Endothelial cell of umbilical vein (primary cell): ENCODE measurements around the gene WDR41. TPM values are rescaled to one million over a fixed set of nuclear protein-coding genes. Genes with fewer than 3 reads are reported as not detected.

Source experiments
- BruUV-seq: library from RNA; stranded (reverse); fragments of 400-500 nt; replicated peaks from 2 replicates; lab custom pipeline; 2021; lab: Mats Ljungman, UMichigan
- CTCF ChIA-PET: fragments of 300-600, 350-600 bp; sonication (Branson Sonifier 250); formaldehyde crosslinking; loops from one replicate; lab custom pipeline; 2021; ENCODE audit warnings: antibody characterized with exemption, inconsistent platforms; lab: Charles Lee
- POLR2A ChIA-PET: fragments of 300-600, 350-600 bp; sonication (Branson Sonifier 250); formaldehyde crosslinking; loops from one replicate; lab custom pipeline; 2021; ENCODE audit warnings: antibody characterized with exemption, inconsistent platforms; lab: Charles Lee
- DNase-seq: peaks from one replicate; pipeline ENCODE4 v3.0.0-alpha.2; 2011; ENCODE audit warnings: low read depth, low spot score
- FAIRE-seq: peaks from 2 replicates; lab custom pipeline; 2011; peaks lifted over from hg19 to GRCh38; lab: Jason Lieb, UNC
- H2AFZ ChIP-seq: 2 replicates; pipeline ENCODE4 v1.6.0; 2012; ENCODE audit warnings: low read depth, low read length, control low read depth, inconsistent platforms
- H3K27ac ChIP-seq: 2 replicates; pipeline ENCODE4 v1.5.1; 2011; ENCODE audit warnings: low read depth, mild to moderate bottlenecking, control low read depth, low read length, moderate library complexity; ENCODE audit not compliant: insufficient read depth
- H3K27me3 ChIP-seq, 2 experiments: 2 replicates each; pipeline versions ENCODE4 v1.6.0 to v1.6.1; 2011; ENCODE audit warnings: low read length in 2 of 2, mixed read lengths in 1 of 2; ENCODE audit not compliant: control insufficient read depth in 2 of 2, insufficient read depth in 2 of 2
- H3K36me3 ChIP-seq, 2 experiments: 2 replicates in 1 of 2; 3 replicates in 1 of 2; pipeline ENCODE4 v1.5.1; 2011; ENCODE audit warnings: low read length in 2 of 2, mild to moderate bottlenecking in 1 of 2, moderate library complexity in 1 of 2; ENCODE audit not compliant: control insufficient read depth in 2 of 2, insufficient read depth in 2 of 2; ENCODE audit errors: extremely low read depth in 1 of 2
- H3K4me1 ChIP-seq: 3 replicates; pipeline ENCODE4 v1.5.1; 2011; ENCODE audit warnings: mild to moderate bottlenecking, low read length; ENCODE audit not compliant: control insufficient read depth, insufficient read depth; ENCODE audit errors: extremely low read depth
- H3K4me2 ChIP-seq: 2 replicates; pipeline ENCODE4 v1.6.1; 2011; ENCODE audit warnings: low read length, control low read depth, mixed read lengths; ENCODE audit not compliant: insufficient read depth
- H3K4me3 ChIP-seq, 3 experiments: fragments of 200-600 bp in 1 of 3; sonication (generic), shearing (Covaris generic) in 1 of 3; replicated peaks in 1 of 3; 2 replicates each; pipeline ENCODE4 v1.5.1; 2011 to 2016; ENCODE audit warnings: control low read depth in 3 of 3, low read length in 3 of 3, mild to moderate bottlenecking in 2 of 3, inconsistent platforms in 1 of 3, low read depth in 1 of 3, moderate library complexity in 1 of 3; ENCODE audit not compliant: insufficient read depth in 1 of 3
- H3K79me2 ChIP-seq: 2 replicates; pipeline ENCODE4 v1.6.0; 2012; ENCODE audit warnings: low read length, inconsistent platforms; ENCODE audit not compliant: control insufficient read depth, insufficient read depth
- H3K9ac ChIP-seq: replicated peaks from 2 replicates; pipeline ENCODE3; 2011; ENCODE audit warnings: low read length, control low read depth; ENCODE audit not compliant: insufficient read depth; ENCODE audit errors: extremely low read depth
- H3K9me1 ChIP-seq: replicated peaks from 3 replicates; pipeline ENCODE4 v1.6.0; 2011; ENCODE audit warnings: mild to moderate bottlenecking, low read length; ENCODE audit not compliant: control insufficient read depth, insufficient read depth; ENCODE audit errors: extremely low read depth
- H3K9me3 ChIP-seq: replicated peaks from 2 replicates; pipeline ENCODE4 v1.5.1; 2012; ENCODE audit warnings: low read length, inconsistent platforms; ENCODE audit not compliant: control insufficient read depth, insufficient read depth
- H4K20me1 ChIP-seq: replicated peaks from 2 replicates; pipeline ENCODE3; 2011; ENCODE audit warnings: mild to moderate bottlenecking, low read length; ENCODE audit not compliant: control insufficient read depth, insufficient read depth; ENCODE audit errors: extremely low read depth
- EZH2 ChIP-seq: IDR thresholded peaks from 2 replicates; pipeline ENCODE4 v1.6.1; 2012; ENCODE audit warnings: borderline replicate concordance, low read depth, mild to moderate bottlenecking, moderate library complexity, low read length, inconsistent platforms; ENCODE audit not compliant: severe bottlenecking
- FOS ChIP-seq: IDR thresholded peaks from 2 replicates; pipeline ENCODE4 v1.6.1; 2011; ENCODE audit warnings: mild to moderate bottlenecking, low read length, moderate library complexity, borderline replicate concordance; ENCODE audit not compliant: insufficient read depth
- GATA2 ChIP-seq: IDR thresholded peaks from 2 replicates; pipeline ENCODE4 v1.7.0; 2011; ENCODE audit warnings: low read depth, mild to moderate bottlenecking, moderate library complexity, mixed read lengths, low read length; ENCODE audit not compliant: insufficient read length, insufficient read depth
- JUN ChIP-seq: IDR thresholded peaks from 2 replicates; pipeline ENCODE4 v1.6.1; 2011; ENCODE audit warnings: borderline replicate concordance, low read depth; ENCODE audit not compliant: insufficient read length, insufficient read depth
- MYC ChIP-seq: IDR thresholded peaks from one replicate; pipeline ENCODE4 v1.6.1; 2011; ENCODE audit warnings: mild to moderate bottlenecking, low read depth, low read length
- POLR2A ChIP-seq: IDR thresholded peaks from 2 replicates; pipeline ENCODE4 v1.6.1; 2012; ENCODE audit warnings: low read depth, mild to moderate bottlenecking, control low read depth, low read length
- POLR2AphosphoS5 ChIP-seq: IDR thresholded peaks from 2 replicates; pipeline ENCODE4 v1.6.1; 2012; ENCODE audit warnings: low read depth, mild to moderate bottlenecking, control low read depth, low read length, moderate library complexity; ENCODE audit not compliant: insufficient read depth
- dilution Hi-C: fragments of 300-500 bp; cut with MboI; formaldehyde crosslinking; loops from one replicate; pipeline ENCODE4 v1.15.0; 2019; ENCODE audit warnings: low sequenced_read_pairs; ENCODE audit not compliant: extremely low pct_ligation_motif_present
- intact Hi-C: fragments of 100-400 bp; cut with micrococcal nuclease; formaldehyde crosslinking; loops from one replicate; pipeline ENCODE4 v1.10.0; 2022
- polyA plus RNA-seq, 4 experiments: library from polyadenylated mRNA; depleted of rRNA in 3 of 4; stranded (reverse) in 3 of 4; unstranded in 1 of 4; fragments of >200 nt; gene quantifications; 2 replicates each; pipeline versions ENCODE4 v1.2.1 to v1.2.3, GENCODE V29; 2011 to 2012; ENCODE audit warnings: missing spikeins in 1 of 4
- total RNA-seq: library from RNA; stranded (reverse); gene quantifications from 2 replicates; pipeline ENCODE4 v1.2.3, GENCODE V29; 2021
- TF ChIP-seq, protein P1 (sequence below), 2 donors: IDR thresholded peaks; 1 replicate in 1 of 2; 2 replicates in 1 of 2; pipeline ENCODE4 v1.5.1; 2011; ENCODE audit warnings: low read length in 2 of 2, mild to moderate bottlenecking in 2 of 2, moderate library complexity in 2 of 2, control low read depth in 1 of 2, inconsistent platforms in 1 of 2, low read depth in 1 of 2; ENCODE audit not compliant: insufficient read depth in 1 of 2; ENCODE audit errors: extremely low read depth in 1 of 2
- TF ChIP-seq, protein P2 (sequence below): IDR thresholded peaks from 2 replicates; pipeline ENCODE4 v1.6.1; 2011; ENCODE audit not compliant: insufficient read depth, insufficient read length

WDR41 gene
- total and polyA plus RNA-seq, 2 donors (not counting 3 experiments of a cell fraction or from before 2014, with no cell fraction given), result 10.2 to 33.6 TPM

DNA sequence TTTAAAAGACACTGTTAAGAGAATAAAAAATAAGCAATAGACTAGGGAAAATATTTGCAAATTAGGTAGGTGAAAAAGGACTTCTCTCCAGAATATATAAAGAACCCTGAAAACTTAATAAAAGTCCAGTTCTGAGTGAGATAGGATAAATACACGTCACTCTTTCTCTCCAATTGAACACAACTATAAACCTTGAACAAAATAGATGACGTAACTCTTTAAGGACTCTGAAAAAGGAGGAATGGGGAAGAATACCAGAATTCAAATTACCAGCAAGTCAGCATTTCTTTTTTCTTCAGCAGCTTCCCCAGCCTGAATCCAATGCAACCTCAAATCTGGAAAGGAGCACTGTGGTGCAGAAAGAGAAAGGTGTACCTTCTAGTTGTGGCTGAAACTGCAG is 6.8 kb upstream of the WDR41 start:
- dilution Hi-C loops, result no loop called here
- POLR2A ChIA-PET, result no interaction called here

More for the DNA sequence above, 6.8 kb upstream of the WDR41 start:
- intact Hi-C loops, result no loop called here
- Histone ChIP-seq H3K4me2 (no peak overlapping the region), H3K9ac (no peak overlapping the region), H3K27ac (no peak overlapping the region), H3K79me2 (no peaks in the 10 kb centered on the region), H2AFZ (no peak overlapping the region), H3K9me3 (no peaks in the 10 kb centered on the region), H3K27me3 (peaks cover 12 to 30% of the 10 kb centered on the region in 2 experiments), H3K36me3 (no peaks in the 10 kb centered on the region), H3K4me1 (no peaks in the 10 kb centered on the region), H3K4me3 (no peak overlapping the region), H3K9me1 (no peaks in the 10 kb centered on the region), H4K20me1 (no peaks in the 10 kb centered on the region)
- FAIRE-seq (no peak), DNase-seq (no peak)
- no TSS peak for BruUV-seq
- no peak for TF ChIP-seq POLR2A
- TF ChIP-seq POLR2AphosphoS5, result no peak
- no peak for TF ChIP-seq GATA2
- TF ChIP-seq, protein P1, sequence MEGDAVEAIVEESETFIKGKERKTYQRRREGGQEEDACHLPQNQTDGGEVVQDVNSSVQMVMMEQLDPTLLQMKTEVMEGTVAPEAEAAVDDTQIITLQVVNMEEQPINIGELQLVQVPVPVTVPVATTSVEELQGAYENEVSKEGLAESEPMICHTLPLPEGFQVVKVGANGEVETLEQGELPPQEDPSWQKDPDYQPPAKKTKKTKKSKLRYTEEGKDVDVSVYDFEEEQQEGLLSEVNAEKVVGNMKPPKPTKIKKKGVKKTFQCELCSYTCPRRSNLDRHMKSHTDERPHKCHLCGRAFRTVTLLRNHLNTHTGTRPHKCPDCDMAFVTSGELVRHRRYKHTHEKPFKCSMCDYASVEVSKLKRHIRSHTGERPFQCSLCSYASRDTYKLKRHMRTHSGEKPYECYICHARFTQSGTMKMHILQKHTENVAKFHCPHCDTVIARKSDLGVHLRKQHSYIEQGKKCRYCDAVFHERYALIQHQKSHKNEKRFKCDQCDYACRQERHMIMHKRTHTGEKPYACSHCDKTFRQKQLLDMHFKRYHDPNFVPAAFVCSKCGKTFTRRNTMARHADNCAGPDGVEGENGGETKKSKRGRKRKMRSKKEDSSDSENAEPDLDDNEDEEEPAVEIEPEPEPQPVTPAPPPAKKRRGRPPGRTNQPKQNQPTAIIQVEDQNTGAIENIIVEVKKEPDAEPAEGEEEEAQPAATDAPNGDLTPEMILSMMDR (IDR thresholded peaks at IDR 0.05; ENCODE audit: extremely low read depth in 1 of 2, insufficient read depth in 1 of 2, low read depth in 1 of 2, low read length in 2 of 2), result no peak
- TF ChIP-seq MYC, result no peak
- no peak for TF ChIP-seq EZH2
- TF ChIP-seq FOS, result no peak
- TF ChIP-seq, protein P2, sequence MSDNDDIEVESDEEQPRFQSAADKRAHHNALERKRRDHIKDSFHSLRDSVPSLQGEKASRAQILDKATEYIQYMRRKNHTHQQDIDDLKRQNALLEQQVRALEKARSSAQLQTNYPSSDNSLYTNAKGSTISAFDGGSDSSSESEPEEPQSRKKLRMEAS, result no peak
- no peak for TF ChIP-seq JUN
- CTCF ChIA-PET, result no interaction called here
